Thoracic aorta (tissue), 2 donors: ENCODE measurements around the gene ATAD2B. TPM values are rescaled to one million over a fixed set of nuclear protein-coding genes. Genes with fewer than 3 reads are reported as not detected.
"Not testable (repeated sequence)": the region's sequence is repeated elsewhere in the genome, so short reads cannot be mapped to it uniquely, and the experiment has no call there.

Experiments
- ATAC-seq: fragments of 150-250 bp; one replicate; pipeline ENCODE4 v1.8.0; 2017; ENCODE audit warnings: low read depth; ENCODE audit not compliant: insufficient number of reproducible peaks, low FRiP score
- DNase-seq: peaks from one replicate; pipeline ENCODE4 v3.0.0-alpha.2; 2020; ENCODE audit warnings: low spot score
- H3K27ac ChIP-seq, 2 donors: fragments of 200-600 bp; sonication (generic); 1 replicate in 1 of 2; 2 replicates in 1 of 2; pipeline ENCODE4 v1.5.1; 2016; ENCODE audit warnings: mild to moderate bottlenecking in 2 of 2, moderate library complexity in 2 of 2
- H3K27me3 ChIP-seq: fragments of 200-600 bp; sonication (generic); replicated peaks from 2 replicates; pipeline ENCODE4 v1.6.0; 2016; ENCODE audit warnings: mild to moderate bottlenecking; ENCODE audit not compliant: insufficient read depth
- H3K36me3 ChIP-seq: fragments of 200-600 bp; sonication (generic); one replicate; pipeline ENCODE4 v1.5.1; 2016
- H3K4me1 ChIP-seq, 2 donors: fragments of 200-600 bp; sonication (generic); 1 replicate in 1 of 2; 2 replicates in 1 of 2; pipeline versions ENCODE4 v1.5.1 to v1.6.0; 2016; ENCODE audit warnings: low read depth in 2 of 2, mild to moderate bottlenecking in 1 of 2; ENCODE audit not compliant: control insufficient read depth in 1 of 2
- H3K4me3 ChIP-seq: fragments of 200-600 bp; sonication (generic); 2 replicates; pipeline ENCODE4 v1.5.1; 2016; ENCODE audit warnings: mild to moderate bottlenecking
- H3K9me3 ChIP-seq: fragments of 200-600 bp; sonication (generic); 2 replicates; pipeline ENCODE4 v1.5.1; 2016
- total RNA-seq, 2 donors: library from RNA; depleted of rRNA; stranded (reverse); fragments of >200 nt; gene quantifications; one replicate each; pipeline versions ENCODE4 v1.1.0 to v1.2.3, GENCODE V29; 2016
- TF ChIP-seq, protein P1 (sequence below): fragments of 200-600 bp; sonication (generic); IDR thresholded peaks from one replicate; pipeline ENCODE4 v1.5.1; 2019; ENCODE audit warnings: antibody characterized with exemption

ATAD2B gene
- total RNA-seq, 2 donors from 2014 or later: 38.3 to 80.7 TPM

DNA sequence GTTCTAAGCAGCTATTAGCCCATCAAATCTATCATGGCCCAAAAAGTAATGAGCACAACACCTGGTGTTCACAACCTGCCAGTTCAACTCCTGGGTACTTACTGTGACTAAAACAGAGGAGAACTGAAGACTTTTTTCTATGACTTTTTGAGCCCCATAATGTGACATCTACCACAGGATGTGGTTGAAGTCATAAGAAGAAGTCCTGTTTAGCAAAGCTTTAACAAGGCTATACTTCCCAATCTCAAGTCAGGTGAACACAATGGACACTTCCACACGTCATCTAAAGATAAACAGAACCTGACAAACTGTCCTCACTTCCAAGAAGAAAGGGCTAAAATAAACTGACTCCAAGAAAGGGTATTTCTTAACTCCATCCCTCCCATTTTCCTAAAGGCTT lies 138.8 kb downstream of the ATAD2B start:
- no peak overlapping the region for H3K27ac ChIP-seq
- ATAC-seq: no peak

GRCh38 chr2:23784971-23785370 lies 142.0 kb downstream of the ATAD2B start:
- H3K36me3 ChIP-seq: no peaks in the 10 kb centered on the region
- H3K4me1 ChIP-seq: peaks cover 0 to 4% of the 10 kb centered on the region in 2 donors
- no peak for ATAC-seq
- no peak overlapping the region for H3K27ac ChIP-seq
- H3K27me3 ChIP-seq: no peaks in the 10 kb centered on the region
- TF ChIP-seq, protein P1, sequence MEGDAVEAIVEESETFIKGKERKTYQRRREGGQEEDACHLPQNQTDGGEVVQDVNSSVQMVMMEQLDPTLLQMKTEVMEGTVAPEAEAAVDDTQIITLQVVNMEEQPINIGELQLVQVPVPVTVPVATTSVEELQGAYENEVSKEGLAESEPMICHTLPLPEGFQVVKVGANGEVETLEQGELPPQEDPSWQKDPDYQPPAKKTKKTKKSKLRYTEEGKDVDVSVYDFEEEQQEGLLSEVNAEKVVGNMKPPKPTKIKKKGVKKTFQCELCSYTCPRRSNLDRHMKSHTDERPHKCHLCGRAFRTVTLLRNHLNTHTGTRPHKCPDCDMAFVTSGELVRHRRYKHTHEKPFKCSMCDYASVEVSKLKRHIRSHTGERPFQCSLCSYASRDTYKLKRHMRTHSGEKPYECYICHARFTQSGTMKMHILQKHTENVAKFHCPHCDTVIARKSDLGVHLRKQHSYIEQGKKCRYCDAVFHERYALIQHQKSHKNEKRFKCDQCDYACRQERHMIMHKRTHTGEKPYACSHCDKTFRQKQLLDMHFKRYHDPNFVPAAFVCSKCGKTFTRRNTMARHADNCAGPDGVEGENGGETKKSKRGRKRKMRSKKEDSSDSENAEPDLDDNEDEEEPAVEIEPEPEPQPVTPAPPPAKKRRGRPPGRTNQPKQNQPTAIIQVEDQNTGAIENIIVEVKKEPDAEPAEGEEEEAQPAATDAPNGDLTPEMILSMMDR: no peak
- H3K4me3 ChIP-seq: no peak overlapping the region
- DNase-seq: no peak
- no peaks in the 10 kb centered on the region for H3K9me3 ChIP-seq

More for the DNA sequence above, 138.8 kb downstream of the ATAD2B start:
- H3K36me3 ChIP-seq: no peaks in the 10 kb centered on the region
- peaks cover 13 to 16% of the 10 kb centered on the region in 2 donors for H3K4me1 ChIP-seq
- H3K9me3 ChIP-seq: no peaks in the 10 kb centered on the region
- TF ChIP-seq, protein P1: no peak
- DNase-seq: no peak
- H3K4me3 ChIP-seq: no peak overlapping the region
- H3K27me3 ChIP-seq: no peaks in the 10 kb centered on the region

DNA sequence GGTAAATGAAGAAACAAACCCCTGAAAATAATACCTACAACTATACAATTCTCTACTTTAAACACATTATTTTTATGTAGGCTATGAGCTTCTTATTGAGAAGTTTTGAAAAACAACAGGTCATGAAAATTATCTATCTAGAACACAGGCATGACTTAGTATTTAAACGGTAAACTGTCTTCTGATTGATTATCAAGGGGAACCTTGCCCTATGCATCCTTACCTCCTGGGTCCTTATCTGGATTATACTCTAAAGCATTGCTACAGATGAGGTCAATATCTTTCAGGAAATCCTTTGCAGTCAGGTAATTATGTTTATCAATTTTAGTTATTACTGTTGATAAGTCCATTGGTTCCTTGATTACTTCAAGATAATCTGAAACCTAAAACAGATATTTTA lies 144.3 kb downstream of the ATAD2B start:
- H3K27ac ChIP-seq: no peak overlapping the region
- no peak for DNase-seq
- no peaks in the 10 kb centered on the region for H3K27me3 ChIP-seq
- no peaks in the 10 kb centered on the region for H3K9me3 ChIP-seq
- H3K4me1 ChIP-seq: no peaks in the 10 kb centered on the region
- no peak for ATAC-seq
- H3K36me3 ChIP-seq: no peaks in the 10 kb centered on the region
- TF ChIP-seq, protein P1: no peak
- H3K4me3 ChIP-seq: no peak overlapping the region

DNA sequence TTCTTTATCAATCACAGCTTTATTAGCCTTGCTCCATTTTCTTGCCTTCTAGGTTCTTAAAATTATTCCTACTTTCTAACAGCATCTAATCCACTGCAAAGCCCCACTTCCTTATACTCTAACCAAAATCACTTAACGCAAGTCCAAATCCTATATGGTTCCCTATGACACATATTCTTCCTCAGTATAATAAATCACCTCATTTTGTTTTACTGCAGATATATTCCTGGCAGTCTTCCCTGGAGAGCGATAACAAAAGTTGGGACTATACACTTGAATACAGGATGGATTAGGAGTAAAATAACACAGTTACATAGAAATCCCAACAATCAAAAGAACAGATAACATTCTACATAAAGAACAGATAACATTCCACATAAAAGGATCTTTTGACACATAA lies 144.8 kb downstream of the ATAD2B start:
- no peak for DNase-seq
- H3K36me3 ChIP-seq: no peaks in the 10 kb centered on the region
- H3K4me1 ChIP-seq: no peaks in the 10 kb centered on the region
- H3K4me3 ChIP-seq: no peak overlapping the region
- no peaks in the 10 kb centered on the region for H3K27me3 ChIP-seq
- TF ChIP-seq, protein P1: no peak
- no peak for ATAC-seq
- no peaks in the 10 kb centered on the region for H3K9me3 ChIP-seq
- H3K27ac ChIP-seq: no peak overlapping the region

GRCh38 chr2:23780465-23780864 lies 146.5 kb downstream of the ATAD2B start:
- not testable (repeated sequence) for H3K36me3 ChIP-seq, H3K9me3 ChIP-seq, H3K4me3 ChIP-seq, ATAC-seq, DNase-seq, H3K4me1 ChIP-seq, H3K27ac ChIP-seq, H3K27me3 ChIP-seq

- Histone ChIP-seq H3K27ac (no peak overlapping the region), H3K9me3 (no peaks in the 10 kb centered on the region), H3K36me3 (no peaks in the 10 kb centered on the region), H3K4me1 (no peaks in the 10 kb centered on the region), H3K4me3 (no peak overlapping the region), H3K27me3 (no peaks in the 10 kb centered on the region)
- ATAC-seq: no peak
- TF ChIP-seq, protein P1: no peak
- no peak for DNase-seq
These were observed 149.1 kb downstream of the ATAD2B start for GRCh38 chr2:23777826-23778225.
